ENCODE results near the gene CHRM5.
"Not testable (repeated sequence)": the region's sequence is repeated elsewhere in the genome, so short reads cannot be mapped to it uniquely, and the experiment has no call there.

DNA sequence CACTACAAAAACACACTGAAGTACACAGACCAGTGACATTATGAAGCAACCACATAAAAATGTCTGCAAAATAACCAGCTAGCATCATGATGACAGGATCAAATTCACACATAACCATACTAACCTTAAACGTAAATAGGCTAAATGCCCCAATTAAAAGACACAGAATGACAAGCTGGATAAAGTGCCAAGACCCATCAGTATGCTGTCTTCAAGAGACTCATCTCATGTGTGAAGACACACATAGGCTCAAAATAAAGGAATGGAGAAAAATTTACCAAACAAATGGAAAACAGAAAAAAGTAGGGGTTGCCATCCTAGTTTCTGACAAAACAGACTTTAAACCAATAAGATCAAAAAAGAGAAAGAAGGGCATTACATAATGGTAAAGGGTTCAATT is 82.1 kb downstream of the CHRM5 start:
- TF ChIP-seq, protein P1, sequence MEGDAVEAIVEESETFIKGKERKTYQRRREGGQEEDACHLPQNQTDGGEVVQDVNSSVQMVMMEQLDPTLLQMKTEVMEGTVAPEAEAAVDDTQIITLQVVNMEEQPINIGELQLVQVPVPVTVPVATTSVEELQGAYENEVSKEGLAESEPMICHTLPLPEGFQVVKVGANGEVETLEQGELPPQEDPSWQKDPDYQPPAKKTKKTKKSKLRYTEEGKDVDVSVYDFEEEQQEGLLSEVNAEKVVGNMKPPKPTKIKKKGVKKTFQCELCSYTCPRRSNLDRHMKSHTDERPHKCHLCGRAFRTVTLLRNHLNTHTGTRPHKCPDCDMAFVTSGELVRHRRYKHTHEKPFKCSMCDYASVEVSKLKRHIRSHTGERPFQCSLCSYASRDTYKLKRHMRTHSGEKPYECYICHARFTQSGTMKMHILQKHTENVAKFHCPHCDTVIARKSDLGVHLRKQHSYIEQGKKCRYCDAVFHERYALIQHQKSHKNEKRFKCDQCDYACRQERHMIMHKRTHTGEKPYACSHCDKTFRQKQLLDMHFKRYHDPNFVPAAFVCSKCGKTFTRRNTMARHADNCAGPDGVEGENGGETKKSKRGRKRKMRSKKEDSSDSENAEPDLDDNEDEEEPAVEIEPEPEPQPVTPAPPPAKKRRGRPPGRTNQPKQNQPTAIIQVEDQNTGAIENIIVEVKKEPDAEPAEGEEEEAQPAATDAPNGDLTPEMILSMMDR (IDR thresholded peaks at IDR 0.05), result not testable (repeated sequence)
- TF ChIP-seq POLR2A, POLR2AphosphoS5 (IDR thresholded peaks at IDR 0.05): not testable (repeated sequence)

All from prostate gland (tissue), 2 donors.